GM12864 (cell line): ENCODE results near the gene PDIK1L.

Source experiments
- DNase-seq: peaks from one replicate; pipeline ENCODE4 v3.0.0-alpha.2; 2011; ENCODE audit warnings: low read depth
- H3K4me3 ChIP-seq: 2 replicates; pipeline ENCODE4 v1.5.1; 2011; ENCODE audit warnings: mild to moderate bottlenecking, low read depth, low read length, control low read depth
- TF ChIP-seq, protein P1 (sequence below): IDR thresholded peaks from 2 replicates; pipeline ENCODE4 v1.5.1; 2011; ENCODE audit warnings: low read depth, mild to moderate bottlenecking, moderate library complexity, low read length, control low read depth, inconsistent platforms; ENCODE audit errors: missing control alignments

PDIK1L gene

DNA sequence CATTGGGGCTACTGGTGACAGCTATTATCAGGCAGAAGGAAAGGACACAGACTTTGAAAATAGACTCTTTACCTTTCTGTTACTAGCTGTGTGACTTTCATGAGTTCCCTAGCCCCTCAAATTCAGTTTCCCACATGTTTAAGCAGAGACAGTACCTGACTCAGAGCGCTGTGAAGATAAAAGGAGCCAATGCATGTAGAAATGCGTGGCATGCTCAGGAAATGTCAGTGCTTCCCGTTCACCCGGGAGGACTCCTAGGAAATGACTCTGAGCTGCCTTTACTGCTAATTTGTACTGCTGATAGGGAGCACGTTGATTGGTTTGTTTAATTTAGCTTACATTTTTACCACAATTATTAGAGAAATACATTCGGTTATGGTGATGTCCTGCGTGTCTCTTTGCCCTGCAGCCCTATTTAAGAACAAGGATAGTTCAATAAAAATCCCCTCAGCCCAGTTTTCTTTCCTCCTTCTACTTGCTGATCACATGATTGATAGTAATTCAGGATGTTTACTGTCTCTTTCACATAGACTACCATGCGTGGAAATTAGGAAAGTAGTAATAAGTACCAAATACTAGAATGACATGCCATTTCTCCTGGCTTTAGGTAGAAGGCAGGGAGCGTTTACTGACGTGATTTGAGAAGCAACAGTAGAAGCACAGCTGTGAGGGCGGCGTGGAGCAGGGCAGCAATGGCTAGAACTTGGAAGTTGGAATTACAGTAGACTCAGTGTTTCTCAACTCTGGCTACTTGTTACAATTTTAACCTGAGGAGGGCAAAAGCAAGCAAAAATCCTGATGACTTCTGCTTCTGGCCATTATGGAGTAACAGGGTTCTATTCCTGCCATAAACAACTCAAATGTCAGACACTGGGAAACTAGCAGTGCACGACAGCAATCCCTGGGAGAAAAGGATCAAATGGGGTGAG lies 15.9 kb downstream of the PDIK1L start:
- TF ChIP-seq, protein P1, sequence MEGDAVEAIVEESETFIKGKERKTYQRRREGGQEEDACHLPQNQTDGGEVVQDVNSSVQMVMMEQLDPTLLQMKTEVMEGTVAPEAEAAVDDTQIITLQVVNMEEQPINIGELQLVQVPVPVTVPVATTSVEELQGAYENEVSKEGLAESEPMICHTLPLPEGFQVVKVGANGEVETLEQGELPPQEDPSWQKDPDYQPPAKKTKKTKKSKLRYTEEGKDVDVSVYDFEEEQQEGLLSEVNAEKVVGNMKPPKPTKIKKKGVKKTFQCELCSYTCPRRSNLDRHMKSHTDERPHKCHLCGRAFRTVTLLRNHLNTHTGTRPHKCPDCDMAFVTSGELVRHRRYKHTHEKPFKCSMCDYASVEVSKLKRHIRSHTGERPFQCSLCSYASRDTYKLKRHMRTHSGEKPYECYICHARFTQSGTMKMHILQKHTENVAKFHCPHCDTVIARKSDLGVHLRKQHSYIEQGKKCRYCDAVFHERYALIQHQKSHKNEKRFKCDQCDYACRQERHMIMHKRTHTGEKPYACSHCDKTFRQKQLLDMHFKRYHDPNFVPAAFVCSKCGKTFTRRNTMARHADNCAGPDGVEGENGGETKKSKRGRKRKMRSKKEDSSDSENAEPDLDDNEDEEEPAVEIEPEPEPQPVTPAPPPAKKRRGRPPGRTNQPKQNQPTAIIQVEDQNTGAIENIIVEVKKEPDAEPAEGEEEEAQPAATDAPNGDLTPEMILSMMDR, result no peak
- H3K4me3 ChIP-seq, result no peak overlapping the region
- no peak for DNase-seq

DNA sequence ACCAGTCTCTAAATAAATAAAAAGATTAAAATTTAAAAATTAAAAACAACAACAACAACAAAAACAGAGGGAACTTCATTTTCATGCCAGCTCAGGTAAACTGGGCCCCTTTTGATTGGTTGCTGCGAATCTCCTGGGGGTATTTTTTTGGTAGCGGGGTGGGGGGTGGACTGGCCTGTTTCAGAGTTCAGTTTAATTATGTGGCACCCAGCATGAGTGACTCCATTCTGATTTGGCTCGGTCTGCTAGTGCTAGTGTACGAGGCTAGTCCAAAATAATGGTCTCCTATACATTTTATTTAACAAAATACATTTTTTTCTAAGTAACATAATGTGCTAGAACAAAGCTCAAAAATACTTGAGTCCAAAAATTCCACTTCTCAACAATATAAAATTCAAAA lies 18.2 kb downstream of the PDIK1L start:
- TF ChIP-seq, protein P1, result no peak
- H3K4me3 ChIP-seq, result no peak overlapping the region
- DNase-seq, result no peak

DNA sequence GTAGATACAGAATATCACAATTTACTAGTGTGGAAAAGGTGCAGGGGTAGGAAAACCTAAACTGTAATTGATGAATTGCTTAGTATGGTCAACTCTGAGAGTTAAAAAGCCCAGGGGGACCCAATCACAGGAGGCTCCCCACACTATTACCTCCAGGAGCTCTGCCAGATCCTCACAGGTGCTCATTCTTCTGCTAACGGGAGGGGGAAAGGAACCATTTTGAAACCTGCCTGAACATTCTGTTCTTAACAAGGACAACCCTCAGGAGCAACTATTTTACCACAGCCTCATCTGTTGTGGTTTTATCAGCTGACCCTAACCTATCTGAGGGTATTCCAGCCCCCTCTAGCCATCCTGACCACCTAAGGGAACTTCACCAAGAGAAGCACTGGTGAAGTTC lies 19.1 kb downstream of the PDIK1L start:
- no peak overlapping the region for H3K4me3 ChIP-seq
- TF ChIP-seq, protein P1, result no peak

DNA sequence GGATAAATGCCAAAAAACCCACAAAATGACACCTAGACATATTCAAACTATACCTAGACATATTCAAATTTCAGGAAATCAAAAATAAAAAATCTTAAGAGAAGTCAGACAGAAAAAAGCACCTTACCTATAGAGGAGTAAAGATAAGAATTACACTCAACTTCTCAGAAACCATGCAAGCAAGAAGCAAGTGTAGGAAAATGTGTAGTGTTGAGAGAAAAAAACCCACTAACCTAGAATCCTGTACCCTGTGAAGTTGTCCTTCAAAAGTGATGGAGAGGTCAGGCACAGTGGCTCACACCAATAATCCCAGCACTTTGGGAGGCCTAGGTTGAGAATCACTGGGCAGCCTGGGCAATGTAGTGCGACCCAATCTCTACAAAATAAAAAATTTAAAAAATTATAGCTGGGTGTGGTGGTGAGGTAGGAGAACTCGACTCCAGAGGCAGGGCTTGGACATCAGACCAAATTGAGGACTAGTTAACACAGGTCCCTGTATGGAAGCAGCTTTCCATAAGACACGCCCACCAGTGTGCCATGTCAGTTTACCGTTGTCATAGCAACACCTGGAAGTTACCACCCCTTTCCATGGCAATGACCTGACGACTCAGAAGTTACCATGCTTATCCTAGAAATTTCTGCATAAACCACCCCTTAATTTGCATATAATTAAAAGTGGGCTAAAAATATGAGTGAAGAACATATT lies 20.7 kb downstream of the PDIK1L start:
- DNase-seq, result no peak
- TF ChIP-seq, protein P1, result no peak
- no peak overlapping the region for H3K4me3 ChIP-seq

More for the DNA sequence above, 19.1 kb downstream of the PDIK1L start:
- no peak for DNase-seq

DNA sequence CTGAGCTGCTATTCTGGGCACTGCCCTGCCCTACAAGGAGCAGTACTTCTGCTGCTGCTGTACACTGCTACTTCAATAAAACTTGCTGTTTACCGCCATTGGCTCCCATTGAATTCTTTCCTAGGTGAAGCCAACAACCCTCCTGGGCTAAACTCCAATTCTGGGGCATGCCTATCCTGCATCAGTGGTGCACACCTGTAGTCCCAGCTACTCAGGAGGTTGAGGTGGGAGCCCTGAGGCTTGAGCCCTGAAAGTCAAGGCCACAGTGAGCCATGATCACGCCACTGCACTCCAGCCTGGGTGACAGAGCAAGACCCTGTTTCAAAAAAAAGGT lies 21.2 kb downstream of the PDIK1L start:
- TF ChIP-seq, protein P1, result no peak

DNA sequence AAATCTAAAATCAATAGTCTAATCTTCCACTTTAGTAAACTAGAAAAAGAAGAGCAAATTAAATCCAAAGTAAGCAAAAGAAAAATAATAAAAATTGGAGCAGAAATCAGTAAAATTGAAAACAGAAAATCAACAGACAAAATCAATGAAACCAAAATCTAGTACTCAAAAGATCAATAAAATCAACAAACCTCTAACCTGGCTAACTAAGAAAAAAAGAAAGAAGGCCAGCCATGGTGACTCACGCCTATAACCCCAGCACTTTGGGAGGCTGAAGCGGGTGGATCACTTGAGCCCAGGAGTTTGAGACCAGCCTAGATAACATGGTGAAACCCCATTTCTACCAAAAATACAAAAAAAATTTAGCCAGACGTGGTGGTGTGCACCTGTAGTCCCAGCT lies 22.8 kb downstream of the PDIK1L start:
- TF ChIP-seq, protein P1, result no peak

More for the DNA sequence above, 21.2 kb downstream of the PDIK1L start:
- H3K4me3 ChIP-seq, result no peak overlapping the region
- no peak for DNase-seq

More for the DNA sequence above, 22.8 kb downstream of the PDIK1L start:
- no peak overlapping the region for H3K4me3 ChIP-seq
- no peak for DNase-seq
